Superior temporal gyrus (tissue), 1 donor: ENCODE data around the gene HMGB2.

Experiments
- DNase-seq: peaks from one replicate; pipeline ENCODE4 v3.0.0-alpha.2; 2016; ENCODE audit errors: extremely low spot score

HMGB2 gene

GRCh38 chr4:173334891-173335752 lies 964 bp upstream of the HMGB2 start:
- DNase-seq, result peak; percentile 47

GRCh38 chr4:173333658-173334084 lies 487 bp downstream of the HMGB2 start:
- DNase-seq, result no peak

GRCh38 chr4:173332963-173333657 lies 1.0 kb downstream of the HMGB2 start:
- DNase-seq, result peak; percentile 45

- DNase-seq, result no peak
Measured at GRCh38 chr4:173332021-173332487, 2.1 kb downstream of the HMGB2 start.

GRCh38 chr4:173330590-173330989 lies 3.6 kb downstream of the HMGB2 start:
- no peak for DNase-seq

GRCh38 chr4:173328236-173328901 lies 5.8 kb downstream of the HMGB2 start:
- no peak for DNase-seq

GRCh38 chr4:173325007-173325736 lies 9.0 kb downstream of the HMGB2 start:
- no peak for DNase-seq

- peak; percentile 57 for DNase-seq
Measured at GRCh38 chr4:173319696-173320095, 14.5 kb downstream of the HMGB2 start.

GRCh38 chr4:173318648-173319211 lies 15.4 kb downstream of the HMGB2 start:
- DNase-seq, result peak; percentile 85

GRCh38 chr4:173318240-173318639 lies 15.9 kb downstream of the HMGB2 start:
- DNase-seq, result no peak

GRCh38 chr4:173317004-173317403 lies 17.2 kb downstream of the HMGB2 start:
- DNase-seq, result no peak

- no peak for DNase-seq
Measured at GRCh38 chr4:173316060-173316459, 18.1 kb downstream of the HMGB2 start.

GRCh38 chr4:173314715-173315114 lies 19.4 kb downstream of the HMGB2 start:
- DNase-seq, result no peak

- no peak for DNase-seq
Measured at GRCh38 chr4:173311368-173311767, 22.8 kb downstream of the HMGB2 start.

- DNase-seq, result no peak
Measured at GRCh38 chr4:173307778-173308177, 26.4 kb downstream of the HMGB2 start.

- peak; percentile 83 for DNase-seq
Measured at GRCh38 chr4:173301518-173302201, 32.5 kb downstream of the HMGB2 start.

GRCh38 chr4:173294444-173294843 lies 39.7 kb downstream of the HMGB2 start:
- DNase-seq, result no peak

- no peak for DNase-seq
Measured at GRCh38 chr4:173293663-173294062, 40.5 kb downstream of the HMGB2 start.

- DNase-seq, result no peak
Measured at GRCh38 chr4:173291899-173292298, 42.3 kb downstream of the HMGB2 start.

GRCh38 chr4:173289353-173289727 lies 44.8 kb downstream of the HMGB2 start:
- DNase-seq, result no peak
